ENCODE data around the gene CNOT2. TPM values are rescaled to one million over a fixed set of nuclear protein-coding genes. Genes with fewer than 3 reads are reported as not detected.

The CNOT2 gene
- total and polyA plus RNA-seq, 11 donors: 15.5 to 63.7 (median 36.9) TPM

DNA sequence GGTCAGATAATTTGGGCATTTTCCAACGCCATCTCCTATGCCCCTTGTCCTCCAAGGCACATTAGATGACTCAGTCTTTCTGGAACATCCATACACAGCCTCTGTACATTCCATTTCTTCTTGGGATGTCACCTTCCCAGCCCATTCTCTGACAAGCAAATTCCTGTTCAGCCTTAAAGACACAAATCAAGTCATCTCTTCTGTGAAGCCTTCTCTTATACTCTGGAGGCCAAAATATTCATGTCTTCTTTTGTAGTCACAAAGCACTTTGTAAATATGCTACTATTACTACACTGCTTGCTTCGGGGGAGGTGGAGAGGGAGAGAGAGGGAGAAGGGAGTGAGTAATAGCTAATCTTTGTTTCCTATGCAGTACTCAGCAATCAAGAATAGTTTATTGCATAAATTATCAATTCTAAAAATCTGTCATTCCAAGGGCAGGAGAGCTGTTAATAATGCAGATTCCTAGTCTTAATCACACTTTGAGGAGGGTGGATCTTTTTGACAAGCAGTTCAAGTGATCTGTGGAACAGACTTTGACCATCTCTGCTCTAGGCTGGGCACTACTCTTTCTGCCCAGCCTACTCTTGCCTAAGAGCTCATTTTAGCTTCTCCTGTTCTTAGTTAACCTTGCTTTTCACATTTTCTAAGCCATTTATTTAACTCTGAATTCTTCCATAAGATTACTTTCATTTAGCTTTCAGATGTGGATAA, 150.7 kb downstream of the CNOT2 start:
- TF ChIP-seq, protein P1, sequence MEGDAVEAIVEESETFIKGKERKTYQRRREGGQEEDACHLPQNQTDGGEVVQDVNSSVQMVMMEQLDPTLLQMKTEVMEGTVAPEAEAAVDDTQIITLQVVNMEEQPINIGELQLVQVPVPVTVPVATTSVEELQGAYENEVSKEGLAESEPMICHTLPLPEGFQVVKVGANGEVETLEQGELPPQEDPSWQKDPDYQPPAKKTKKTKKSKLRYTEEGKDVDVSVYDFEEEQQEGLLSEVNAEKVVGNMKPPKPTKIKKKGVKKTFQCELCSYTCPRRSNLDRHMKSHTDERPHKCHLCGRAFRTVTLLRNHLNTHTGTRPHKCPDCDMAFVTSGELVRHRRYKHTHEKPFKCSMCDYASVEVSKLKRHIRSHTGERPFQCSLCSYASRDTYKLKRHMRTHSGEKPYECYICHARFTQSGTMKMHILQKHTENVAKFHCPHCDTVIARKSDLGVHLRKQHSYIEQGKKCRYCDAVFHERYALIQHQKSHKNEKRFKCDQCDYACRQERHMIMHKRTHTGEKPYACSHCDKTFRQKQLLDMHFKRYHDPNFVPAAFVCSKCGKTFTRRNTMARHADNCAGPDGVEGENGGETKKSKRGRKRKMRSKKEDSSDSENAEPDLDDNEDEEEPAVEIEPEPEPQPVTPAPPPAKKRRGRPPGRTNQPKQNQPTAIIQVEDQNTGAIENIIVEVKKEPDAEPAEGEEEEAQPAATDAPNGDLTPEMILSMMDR (IDR thresholded peaks at IDR 0.05): no peak
- TF ChIP-seq POLR2A (IDR thresholded peaks at IDR 0.05): no peak
- Histone ChIP-seq H3K4me1 (no peaks in the 10 kb centered on the region), H3K27ac (no peak overlapping the region), H3K4me3 (no peak overlapping the region), H3K27me3 (no peaks in the 10 kb centered on the region), H3K9me3 (peaks cover 0 to 12% (median 0%) of the 10 kb centered on the region in 12 donors), H3K36me3 (no peaks in the 10 kb centered on the region)
- intact Hi-C loops (cut with DNase I): no loop called here
- 85 to 91% (median 88%) methylated on average over 2 of the region's 2 CpGs for whole genome bisulfite sequencing, 4 donors
- no peak for DNase-seq
- ATAC-seq: no peak

DNA sequence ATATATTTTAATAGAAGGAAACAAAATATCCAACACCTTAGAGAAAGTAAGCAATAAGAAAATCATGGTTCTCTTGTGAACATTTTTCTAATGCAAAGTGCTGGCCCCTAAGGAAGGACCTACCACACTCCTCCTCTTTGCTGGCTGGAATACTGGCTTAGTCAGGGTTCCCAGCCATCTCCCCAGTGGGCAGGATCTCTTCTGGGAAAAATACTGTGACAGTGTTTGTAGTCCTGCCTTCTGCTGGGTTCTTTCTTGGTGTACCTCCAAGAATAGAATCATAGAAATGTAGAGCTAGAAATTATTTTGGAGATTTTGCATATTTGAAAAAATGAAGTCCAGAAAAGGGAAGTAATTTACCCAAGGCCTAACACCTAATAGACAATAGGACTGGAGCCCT, 154.8 kb downstream of the CNOT2 start:
- intact Hi-C loops (cut with DNase I): no loop called here
- peaks cover 0 to 23% (median 2%) of the 10 kb centered on the region in 9 donors for H3K36me3 ChIP-seq
- ATAC-seq (no peak), DNase-seq (no peak)
- no peak overlapping the region for H3K4me3 ChIP-seq
- no peaks in the 10 kb centered on the region for H3K4me1 ChIP-seq
- no peak for TF ChIP-seq POLR2A (IDR thresholded peaks at IDR 0.05)
- TF ChIP-seq, protein P1 (IDR thresholded peaks at IDR 0.05): no peak
- no peak overlapping the region for H3K27ac ChIP-seq
- H3K9me3 ChIP-seq: no peaks in the 10 kb centered on the region
- H3K27me3 ChIP-seq: no peaks in the 10 kb centered on the region

DNA sequence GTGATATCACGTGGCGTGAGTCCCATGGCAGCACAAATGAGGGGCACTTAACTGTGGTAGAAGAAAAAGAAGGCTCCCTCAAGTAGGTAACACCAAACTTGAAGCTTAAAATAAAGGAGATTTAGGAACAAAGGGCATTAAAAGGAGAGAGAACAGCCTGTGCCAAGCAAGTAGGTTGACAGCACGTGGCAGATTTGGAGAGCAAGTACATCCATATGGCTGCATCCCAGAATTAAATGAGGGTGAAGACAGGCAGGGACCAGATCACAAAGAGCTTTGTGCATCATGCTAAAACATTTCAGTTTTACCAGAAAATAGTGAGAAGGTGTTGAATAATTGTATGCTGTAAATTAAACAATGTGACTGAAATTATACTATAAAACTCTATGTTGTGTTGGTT, 155.6 kb downstream of the CNOT2 start:
- no peak for TF ChIP-seq POLR2A (IDR thresholded peaks at IDR 0.05)
- TF ChIP-seq, protein P1 (IDR thresholded peaks at IDR 0.05): no peak
- no peak for DNase-seq
- H3K27ac ChIP-seq: no peak overlapping the region
- no peaks in the 10 kb centered on the region for H3K9me3 ChIP-seq
- no peak overlapping the region for H3K4me3 ChIP-seq
- peaks cover 0 to 23% (median 2%) of the 10 kb centered on the region in 9 donors for H3K36me3 ChIP-seq
- H3K4me1 ChIP-seq: no peaks in the 10 kb centered on the region
- WGBS, 4 donors: 83 to 87% (median 85%) methylated on average over 3 of the region's 3 CpGs
- no peak for ATAC-seq
- intact Hi-C loops (cut with DNase I): no loop called here
- no peaks in the 10 kb centered on the region for H3K27me3 ChIP-seq

DNA sequence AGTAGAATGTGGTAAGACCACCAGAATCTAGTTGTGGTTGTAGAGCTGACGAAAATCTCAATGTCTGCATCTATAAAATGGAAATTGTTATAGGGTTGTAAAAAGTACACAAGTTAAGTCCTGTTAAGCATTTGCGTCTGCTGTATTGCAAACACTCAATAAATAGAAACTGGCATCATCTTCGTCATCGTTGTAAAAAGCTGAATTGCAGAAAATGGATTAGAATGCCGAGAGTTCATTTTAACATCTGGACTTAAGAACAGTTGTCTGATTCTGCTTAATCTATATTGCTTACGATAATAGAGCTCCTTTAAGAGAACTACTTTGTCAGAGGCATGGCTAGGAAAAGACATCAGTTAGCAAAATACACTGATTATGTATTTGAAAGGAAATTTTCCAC, 156.1 kb downstream of the CNOT2 start:
- DNase-seq (no peak), ATAC-seq (no peak)
- intact Hi-C loops (cut with DNase I): no loop called here
- H3K9me3 ChIP-seq: no peaks in the 10 kb centered on the region
- no peak for TF ChIP-seq POLR2A (IDR thresholded peaks at IDR 0.05)
- TF ChIP-seq, protein P1 (IDR thresholded peaks at IDR 0.05): no peak
- H3K4me1 ChIP-seq: no peaks in the 10 kb centered on the region
- 79 to 96% (median 91%) methylated on average over 6 of the region's 6 CpGs for WGBS, 4 donors
- H3K4me3 ChIP-seq: no peak overlapping the region
- H3K27me3 ChIP-seq: no peaks in the 10 kb centered on the region
- H3K27ac ChIP-seq: no peak overlapping the region
- peaks cover 0 to 23% (median 2%) of the 10 kb centered on the region in 9 donors for H3K36me3 ChIP-seq

Measured in heart left ventricle (tissue), 16 donors.